ENCODE measurements around the gene SLC22A1. TPM values are rescaled to one million over a fixed set of nuclear protein-coding genes. Genes with fewer than 3 reads are reported as not detected.

Gene SLC22A1
- total RNA-seq, 1 experiment from 2014 or later: 0.86 TPM

DNA sequence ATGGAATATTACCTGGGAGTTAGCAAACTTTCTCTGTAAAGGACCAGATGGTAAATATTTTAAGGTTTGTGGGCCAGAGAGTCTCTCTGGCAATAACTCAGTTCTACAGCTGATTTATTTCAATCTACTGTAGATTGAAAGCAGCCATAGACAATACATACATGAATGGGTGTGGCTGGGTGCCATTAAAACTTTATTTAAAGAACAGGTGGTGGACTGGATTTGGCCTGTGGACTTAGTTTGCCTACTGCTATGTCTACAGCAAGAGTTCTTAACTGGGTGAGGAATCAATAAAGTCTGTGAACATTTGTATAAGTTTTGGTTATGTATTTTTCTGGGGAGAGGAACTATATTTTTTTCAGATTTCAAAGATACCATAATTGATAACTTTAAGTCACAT, 81.9 kb downstream of the SLC22A1 start:
- Histone ChIP-seq H3K36me3 (ENCODE audit: control insufficient read depth in 1 of 2, insufficient read depth in 2 of 2, low read length in 2 of 2) (no peaks in the 10 kb centered on the region), H3K9me3 (ENCODE audit: control insufficient read depth in 1 of 2, insufficient read depth in 1 of 2, low read depth in 1 of 2, low read length in 2 of 2) (no peaks in the 10 kb centered on the region), H2AFZ (ENCODE audit: low read depth, low read length, poor library complexity, severe bottlenecking) (no peak overlapping the region), H3K4me3 (replicated peaks in 1 of 2; ENCODE audit: low read depth in 1 of 2, low read length in 2 of 2) (no peak overlapping the region), H4K20me1 (ENCODE audit: insufficient read depth) (no peaks in the 10 kb centered on the region), H3K27me3 (ENCODE audit: insufficient read depth, low read length) (no peaks in the 10 kb centered on the region), H3K27ac (ENCODE audit: low read depth, low read length) (no peak overlapping the region), H3K79me2 (ENCODE audit: insufficient read depth, low read length) (no peaks in the 10 kb centered on the region), H3K9ac (ENCODE audit: low read length) (no peak overlapping the region), H3K9me2 (ENCODE audit: insufficient read depth) (no peaks in the 10 kb centered on the region), H3K4me1 (ENCODE audit: control insufficient read depth in 1 of 2, insufficient read depth in 2 of 2, low read length in 2 of 2) (no peaks in the 10 kb centered on the region), H3K4me2 (ENCODE audit: low read length) (no peak overlapping the region)
- TF ChIP-seq, protein P1, sequence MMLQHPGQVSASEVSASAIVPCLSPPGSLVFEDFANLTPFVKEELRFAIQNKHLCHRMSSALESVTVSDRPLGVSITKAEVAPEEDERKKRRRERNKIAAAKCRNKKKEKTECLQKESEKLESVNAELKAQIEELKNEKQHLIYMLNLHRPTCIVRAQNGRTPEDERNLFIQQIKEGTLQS (IDR thresholded peaks at IDR 0.05): no peak
- TF ChIP-seq SP1 (IDR thresholded peaks at IDR 0.05; ENCODE audit: low read depth): no peak
- TF ChIP-seq ZFX (IDR thresholded peaks at IDR 0.05): no peak
- ATAC-seq (no peak), DNase-seq (ENCODE audit: low read depth, low spot score) (no peak)
- POLR2A ChIA-PET: no interaction called here
- CTCF ChIA-PET: interaction anchor here (0.6 kb wide), 1 partner anchor 291 kb away, joined by 3 read pairs; no protein-coding TSS in a partner anchor
- intact Hi-C loops (cut with micrococcal nuclease): no loop called here
- BruUV-seq (replicated peaks): no TSS peak
- RAD21 ChIA-PET (ENCODE audit: low non-redundant PET in 1 of 2, low total read pairs in 2 of 2, uncharacterized antibody in 2 of 2, unreplicated experiment in 2 of 2): no interaction called here

DNA sequence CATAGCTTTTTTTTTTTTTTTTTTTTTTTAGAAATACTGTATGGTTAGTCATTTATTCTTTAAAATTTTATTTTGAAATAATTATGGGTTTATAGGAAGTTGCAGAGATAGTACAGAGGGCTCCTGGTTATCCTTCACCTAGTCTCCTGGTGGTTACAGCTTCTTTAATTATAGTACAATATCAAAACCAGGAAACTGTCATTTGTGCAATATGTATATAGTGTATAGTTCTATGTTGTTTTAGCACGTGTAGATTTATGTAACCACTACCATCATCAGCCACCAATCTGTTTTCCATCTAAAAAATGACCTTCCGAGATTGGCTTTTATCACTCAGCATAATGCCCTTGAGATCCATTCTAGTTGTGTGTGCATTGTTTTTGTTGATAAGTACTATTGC, 82.3 kb downstream of the SLC22A1 start:
- CTCF ChIA-PET: interaction anchor here (0.6 kb wide), 1 partner anchor 291 kb away, joined by 3 read pairs; no protein-coding TSS in a partner anchor
- ATAC-seq (no peak), DNase-seq (ENCODE audit: low read depth, low spot score) (no peak)
- Histone ChIP-seq H3K9me2 (ENCODE audit: insufficient read depth) (no peaks in the 10 kb centered on the region), H3K36me3 (ENCODE audit: control insufficient read depth in 1 of 2, insufficient read depth in 2 of 2, low read length in 2 of 2) (no peaks in the 10 kb centered on the region), H3K9me3 (ENCODE audit: control insufficient read depth in 1 of 2, insufficient read depth in 1 of 2, low read depth in 1 of 2, low read length in 2 of 2) (no peaks in the 10 kb centered on the region), H3K4me2 (ENCODE audit: low read length) (no peak overlapping the region), H2AFZ (ENCODE audit: low read depth, low read length, poor library complexity, severe bottlenecking) (no peak overlapping the region), H3K9ac (ENCODE audit: low read length) (no peak overlapping the region), H3K27me3 (ENCODE audit: insufficient read depth, low read length) (no peaks in the 10 kb centered on the region), H3K27ac (ENCODE audit: low read depth, low read length) (no peak overlapping the region), H4K20me1 (ENCODE audit: insufficient read depth) (no peaks in the 10 kb centered on the region), H3K79me2 (ENCODE audit: insufficient read depth, low read length) (no peaks in the 10 kb centered on the region), H3K4me3 (replicated peaks in 1 of 2; ENCODE audit: low read depth in 1 of 2, low read length in 2 of 2) (no peak overlapping the region), H3K4me1 (ENCODE audit: control insufficient read depth in 1 of 2, insufficient read depth in 2 of 2, low read length in 2 of 2) (no peaks in the 10 kb centered on the region)
- intact Hi-C loops (cut with micrococcal nuclease): no loop called here
- no TSS peak for BruUV-seq (replicated peaks)
- RAD21 ChIA-PET (ENCODE audit: low non-redundant PET in 1 of 2, low total read pairs in 2 of 2, uncharacterized antibody in 2 of 2, unreplicated experiment in 2 of 2): no interaction called here
- TF ChIP-seq CBX3 (IDR thresholded peaks at IDR 0.05; ENCODE audit: low read depth) (no peak), ZFX (IDR thresholded peaks at IDR 0.05) (no peak), SIN3A (IDR thresholded peaks at IDR 0.05; ENCODE audit: low read depth) (no peak), SRF (IDR thresholded peaks at IDR 0.05; ENCODE audit: low read depth) (no peak), CTCF (IDR thresholded peaks at IDR 0.05 in 2 of 3, conservative IDR thresholded peaks at IDR 0.05 in 1 of 3; ENCODE audit: borderline replicate concordance in 1 of 3, insufficient read depth in 1 of 3, low read depth in 2 of 3, low read length in 2 of 3) (no peak), EZH2 (IDR thresholded peaks at IDR 0.05) (no peak), POLR2AphosphoS5 (IDR thresholded peaks at IDR 0.05; ENCODE audit: low read depth, low read length) (no peak), JUND (IDR thresholded peaks at IDR 0.05) (no peak), EZH2phosphoT487 (IDR thresholded peaks at IDR 0.05; ENCODE audit: borderline replicate concordance) (no peak)
- TF ChIP-seq, protein P1 (IDR thresholded peaks at IDR 0.05): no peak
- POLR2A ChIA-PET: no interaction called here
